AG09319 (cell line): Measurements from ENCODE around the gene YIPF1.
"Not testable (repeated sequence)": the region's sequence is repeated elsewhere in the genome, so short reads cannot be mapped to it uniquely, and the experiment has no call there.

Experiments used
- DNase-seq: peaks from one replicate; pipeline ENCODE4 v3.0.0-alpha.2; 2010; ENCODE audit warnings: low read depth; ENCODE audit errors: extremely low read depth
- TF ChIP-seq, protein P1 (sequence below): IDR thresholded peaks from 2 replicates; pipeline ENCODE4 v1.5.1; 2011; ENCODE audit warnings: low read depth, mild to moderate bottlenecking, inconsistent platforms, low read length, moderate library complexity

Gene YIPF1

DNA sequence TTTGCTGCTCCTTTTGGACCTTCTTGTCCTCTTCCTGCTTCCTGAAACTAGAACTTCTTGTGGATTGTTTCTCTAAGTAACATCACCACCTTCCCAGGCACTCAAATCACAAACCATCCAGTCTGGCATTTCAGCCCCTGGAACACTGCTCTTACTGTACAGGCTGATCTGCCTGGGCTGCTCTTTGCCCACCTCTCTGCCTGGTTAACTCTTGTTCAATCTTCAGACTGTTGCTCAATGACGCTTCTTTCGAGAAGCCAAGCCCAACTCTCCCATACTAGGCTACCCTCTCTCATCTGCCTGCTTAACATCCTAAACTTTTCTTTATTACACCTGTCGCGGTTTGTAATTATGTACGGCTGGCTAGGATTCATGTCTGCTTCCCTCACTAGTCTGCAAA, 5.0 kb upstream of the YIPF1 start:
- TF ChIP-seq, protein P1, sequence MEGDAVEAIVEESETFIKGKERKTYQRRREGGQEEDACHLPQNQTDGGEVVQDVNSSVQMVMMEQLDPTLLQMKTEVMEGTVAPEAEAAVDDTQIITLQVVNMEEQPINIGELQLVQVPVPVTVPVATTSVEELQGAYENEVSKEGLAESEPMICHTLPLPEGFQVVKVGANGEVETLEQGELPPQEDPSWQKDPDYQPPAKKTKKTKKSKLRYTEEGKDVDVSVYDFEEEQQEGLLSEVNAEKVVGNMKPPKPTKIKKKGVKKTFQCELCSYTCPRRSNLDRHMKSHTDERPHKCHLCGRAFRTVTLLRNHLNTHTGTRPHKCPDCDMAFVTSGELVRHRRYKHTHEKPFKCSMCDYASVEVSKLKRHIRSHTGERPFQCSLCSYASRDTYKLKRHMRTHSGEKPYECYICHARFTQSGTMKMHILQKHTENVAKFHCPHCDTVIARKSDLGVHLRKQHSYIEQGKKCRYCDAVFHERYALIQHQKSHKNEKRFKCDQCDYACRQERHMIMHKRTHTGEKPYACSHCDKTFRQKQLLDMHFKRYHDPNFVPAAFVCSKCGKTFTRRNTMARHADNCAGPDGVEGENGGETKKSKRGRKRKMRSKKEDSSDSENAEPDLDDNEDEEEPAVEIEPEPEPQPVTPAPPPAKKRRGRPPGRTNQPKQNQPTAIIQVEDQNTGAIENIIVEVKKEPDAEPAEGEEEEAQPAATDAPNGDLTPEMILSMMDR = no peak
- DNase-seq = no peak

DNA sequence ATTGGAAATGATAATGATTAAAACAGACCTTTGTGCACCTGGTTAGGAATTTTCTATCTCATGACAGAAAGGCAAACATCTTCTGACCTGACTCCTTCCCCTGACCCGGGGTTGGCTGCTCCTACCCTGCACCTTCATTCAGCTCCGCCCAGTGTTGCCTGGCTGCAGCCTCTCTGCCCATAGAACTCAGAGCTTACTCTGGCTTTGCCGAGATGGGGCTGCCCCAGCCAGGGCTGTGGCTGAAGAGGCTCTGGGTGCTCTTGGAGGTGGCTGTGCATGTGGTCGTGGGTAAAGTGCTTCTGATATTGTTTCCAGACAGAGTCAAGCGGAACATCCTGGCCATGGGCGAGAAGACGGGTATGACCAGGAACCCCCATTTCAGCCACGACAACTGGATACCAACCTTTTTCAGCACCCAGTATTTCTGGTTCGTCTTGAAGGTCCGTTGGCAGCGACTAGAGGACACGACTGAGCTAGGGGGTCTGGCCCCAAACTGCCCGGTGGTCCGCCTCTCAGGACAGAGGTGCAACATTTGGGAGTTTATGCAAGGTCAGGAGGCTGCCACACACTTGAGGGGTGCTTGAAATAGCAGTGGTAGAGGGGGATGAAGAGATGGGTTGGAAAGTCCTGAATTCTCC, 4.5 kb upstream of the YIPF1 start, which contains the start of gene DIO1:
DIO1 (plus strand) TSS at position 189 of the 638 bp plus-strand sequence; CDS start at position 213, 24 bp downstream.
- DNase-seq = no peak

DNA sequence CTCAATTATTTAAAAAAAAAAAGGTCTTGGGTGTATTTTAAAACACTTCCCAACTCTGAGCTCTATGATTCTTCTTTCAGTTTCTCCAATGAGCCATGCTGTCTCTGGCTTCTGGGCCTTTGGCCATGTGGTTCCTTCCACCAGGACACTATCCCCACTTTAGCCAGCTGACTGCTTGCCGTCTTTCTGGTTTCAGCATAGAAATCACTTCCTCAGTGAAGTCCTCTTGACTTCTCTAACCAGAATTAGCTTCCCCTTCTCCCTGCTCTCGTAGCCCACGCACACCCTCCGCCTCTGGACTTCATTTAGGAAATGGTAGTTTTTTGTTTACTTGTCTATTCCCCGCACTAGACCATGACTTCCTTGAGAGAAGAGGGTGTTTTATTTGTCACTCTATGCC, 3.3 kb upstream of the YIPF1 start:
- TF ChIP-seq, protein P1 = no peak
- DNase-seq = no peak

More for the DNA sequence above, 4.5 kb upstream of the YIPF1 start, which contains the start of gene DIO1:
- TF ChIP-seq, protein P1 = no peak

DNA sequence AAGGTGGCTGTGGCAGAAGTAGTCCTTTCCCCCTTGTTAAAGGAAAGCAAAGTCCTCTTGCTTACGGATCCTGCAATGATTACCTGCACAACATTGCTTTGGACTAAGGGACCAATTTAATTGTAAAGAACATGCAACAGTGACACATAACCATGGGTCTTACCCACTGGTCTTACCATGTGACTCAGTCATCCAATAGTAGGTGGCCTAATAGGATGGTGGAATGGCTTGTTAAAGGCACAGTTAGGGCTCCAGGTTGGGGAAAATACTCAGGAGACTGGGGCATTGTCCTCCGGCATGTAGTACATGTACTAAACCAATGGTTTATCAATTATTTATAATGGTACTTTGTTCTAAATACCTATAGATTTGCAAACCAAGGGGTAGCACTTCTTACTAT, 2.1 kb upstream of the YIPF1 start:
- TF ChIP-seq, protein P1 = no peak
- DNase-seq = no peak

DNA sequence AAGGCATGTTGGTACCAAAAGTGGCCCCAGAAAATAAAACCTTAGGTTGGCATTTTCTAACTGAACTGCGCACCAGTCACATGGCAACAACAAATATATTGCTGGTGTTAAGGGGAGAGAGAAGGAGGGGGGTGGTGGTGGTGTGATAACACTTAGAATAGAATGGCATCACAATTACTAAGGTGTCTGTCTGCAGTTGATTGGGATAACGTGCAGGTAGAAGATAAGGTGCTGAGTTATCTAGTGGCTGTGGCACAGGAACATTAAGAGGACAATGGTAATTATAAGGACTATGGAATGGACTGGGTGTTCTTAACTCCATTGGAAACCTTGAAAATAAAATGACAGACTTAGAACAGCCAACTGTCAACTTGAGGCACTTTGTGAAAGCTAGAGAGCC, 1.4 kb upstream of the YIPF1 start:
- no peak for DNase-seq
- TF ChIP-seq, protein P1 = no peak

DNA sequence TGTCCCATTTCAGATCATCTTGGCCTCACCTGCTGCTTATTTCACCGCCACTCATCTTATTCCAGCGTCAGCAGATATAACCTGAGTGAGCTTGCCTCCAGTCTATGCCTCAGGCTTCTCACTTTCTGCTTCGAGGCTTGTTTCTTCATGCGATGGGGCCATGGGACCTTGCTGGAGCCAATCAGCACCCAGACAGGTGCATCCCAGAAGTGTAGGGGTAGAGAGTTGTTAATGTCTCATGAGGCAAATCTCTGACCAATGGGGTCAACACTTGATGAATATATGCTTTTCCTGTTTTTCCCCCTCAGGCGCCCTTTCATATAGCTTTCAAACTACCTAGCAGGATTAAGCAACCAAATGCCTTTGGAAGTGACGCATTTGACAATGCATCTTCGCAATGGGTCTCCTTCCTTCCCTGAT, 935 bp upstream of the YIPF1 start:
- TF ChIP-seq, protein P1 = no peak
- no peak for DNase-seq

DNA sequence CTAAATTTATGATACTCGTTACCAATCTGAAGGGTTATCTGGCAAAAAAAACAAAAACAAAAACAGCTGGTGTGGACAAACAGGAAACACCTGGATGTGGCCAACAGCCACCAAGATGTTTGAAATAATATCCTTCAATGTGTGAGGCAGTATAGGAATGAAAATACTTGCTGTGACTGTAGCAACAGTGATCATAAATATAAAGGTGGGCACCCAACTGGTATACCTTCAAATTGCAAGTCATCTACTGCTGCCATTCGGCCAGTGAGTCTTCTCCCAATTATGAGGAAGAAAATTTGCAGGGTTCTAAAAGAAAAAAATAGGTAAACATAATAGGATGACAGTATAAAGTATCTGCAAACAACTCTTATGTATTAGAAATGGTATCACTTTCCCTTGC, 916 bp downstream of the YIPF1 start:
- no peak for DNase-seq
- TF ChIP-seq, protein P1 = no peak

DNA sequence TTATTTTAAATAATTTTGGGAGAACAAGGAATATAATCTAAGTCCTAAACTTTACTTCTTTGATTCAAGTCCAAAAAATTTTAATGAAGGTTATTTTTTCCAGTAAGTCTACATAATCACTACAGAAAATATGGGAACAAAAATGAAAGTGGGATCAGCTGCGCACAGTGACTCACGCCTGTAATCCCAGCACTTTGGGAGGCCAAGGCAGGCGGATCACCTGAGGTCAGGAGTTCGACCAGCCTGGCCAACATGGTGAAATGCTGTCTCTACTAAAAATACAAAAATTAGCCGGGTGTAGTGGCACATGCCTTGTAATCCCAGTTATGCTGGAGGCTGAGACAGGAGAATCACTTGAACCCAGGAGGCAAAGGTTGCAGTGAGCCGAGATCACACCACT, 6.0 kb downstream of the YIPF1 start:
- not testable (repeated sequence) for DNase-seq

DNA sequence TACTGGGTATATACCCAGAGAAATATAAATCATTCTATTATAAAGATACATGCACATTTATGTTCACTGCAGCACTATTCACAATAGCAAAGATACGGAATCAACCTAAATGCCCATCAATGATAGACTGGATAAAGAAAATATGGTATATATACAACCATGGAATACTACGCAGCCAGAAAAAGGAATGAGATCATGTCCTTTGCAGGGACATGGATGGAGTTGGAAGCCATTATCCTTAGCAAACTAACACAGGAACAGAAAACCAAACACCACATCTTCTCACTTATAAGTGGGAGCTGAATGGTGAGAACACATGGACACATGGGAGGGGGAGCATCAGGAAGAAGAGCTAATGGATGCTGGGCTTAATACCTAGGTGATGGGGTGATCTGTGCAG, 7.7 kb downstream of the YIPF1 start:
- not testable (repeated sequence) for DNase-seq
